ENCODE data around the gene ZBTB7C.

DNA sequence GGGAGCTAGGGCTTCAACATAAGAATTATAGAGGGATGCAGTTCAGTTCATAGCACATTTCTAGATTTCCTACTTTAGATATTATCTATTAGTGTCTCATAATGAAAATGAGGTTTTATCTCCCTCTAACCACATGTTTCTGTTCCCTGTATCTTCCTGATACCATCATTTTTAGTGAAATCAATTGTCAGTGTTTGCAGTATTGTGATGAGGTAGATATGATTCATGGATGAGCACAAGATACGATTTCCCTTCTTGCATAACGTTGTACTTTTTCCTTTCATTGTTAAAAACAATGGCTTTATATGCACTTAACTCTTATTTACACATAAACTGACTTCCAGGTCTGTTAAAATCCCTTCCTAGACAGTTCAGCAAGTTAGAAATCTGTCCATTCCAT, 211.4 kb downstream of the ZBTB7C start:
- TF ChIP-seq, protein P1, sequence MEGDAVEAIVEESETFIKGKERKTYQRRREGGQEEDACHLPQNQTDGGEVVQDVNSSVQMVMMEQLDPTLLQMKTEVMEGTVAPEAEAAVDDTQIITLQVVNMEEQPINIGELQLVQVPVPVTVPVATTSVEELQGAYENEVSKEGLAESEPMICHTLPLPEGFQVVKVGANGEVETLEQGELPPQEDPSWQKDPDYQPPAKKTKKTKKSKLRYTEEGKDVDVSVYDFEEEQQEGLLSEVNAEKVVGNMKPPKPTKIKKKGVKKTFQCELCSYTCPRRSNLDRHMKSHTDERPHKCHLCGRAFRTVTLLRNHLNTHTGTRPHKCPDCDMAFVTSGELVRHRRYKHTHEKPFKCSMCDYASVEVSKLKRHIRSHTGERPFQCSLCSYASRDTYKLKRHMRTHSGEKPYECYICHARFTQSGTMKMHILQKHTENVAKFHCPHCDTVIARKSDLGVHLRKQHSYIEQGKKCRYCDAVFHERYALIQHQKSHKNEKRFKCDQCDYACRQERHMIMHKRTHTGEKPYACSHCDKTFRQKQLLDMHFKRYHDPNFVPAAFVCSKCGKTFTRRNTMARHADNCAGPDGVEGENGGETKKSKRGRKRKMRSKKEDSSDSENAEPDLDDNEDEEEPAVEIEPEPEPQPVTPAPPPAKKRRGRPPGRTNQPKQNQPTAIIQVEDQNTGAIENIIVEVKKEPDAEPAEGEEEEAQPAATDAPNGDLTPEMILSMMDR (IDR thresholded peaks at IDR 0.05) = no peak
- TF ChIP-seq EZH2 (IDR thresholded peaks at IDR 0.05; ENCODE audit: borderline replicate concordance, insufficient read depth, low read depth, low read length, poor library complexity, severe bottlenecking) = no peak

All from B cell (primary cell).